B cell (primary cell): Measurements from ENCODE around the gene TDG. TPM values are rescaled to one million over a fixed set of nuclear protein-coding genes. Genes with fewer than 3 reads are reported as not detected.

Source experiments
- ATAC-seq: fragments of 200-7000 bp; cut with Tn5 transposase; one replicate; pipeline ENCODE4 v1.10.0; 2021; ENCODE audit warnings: low read depth, mild to moderate bottlenecking, moderate number of reproducible peaks, moderate library complexity
- CTCF ChIA-PET: fragments of 350-600 bp; sonication (Branson Sonifier 250); formaldehyde crosslinking; loops from one replicate; lab custom pipeline; 2021; ENCODE audit warnings: antibody characterized with exemption, inconsistent platforms; lab: Charles Lee
- POLR2A ChIA-PET: fragments of 350-600 bp; sonication (Branson Sonifier 250); formaldehyde crosslinking; loops from one replicate; lab custom pipeline; 2021; ENCODE audit warnings: antibody characterized with exemption; lab: Charles Lee
- DNase-seq: peaks from one replicate; pipeline ENCODE4 v3.0.0; 2013
- H2AFZ ChIP-seq: 2 replicates; pipeline ENCODE4 v1.6.1; 2012; ENCODE audit warnings: mild to moderate bottlenecking, low read depth, low read length; ENCODE audit not compliant: insufficient read depth, poor library complexity, severe bottlenecking
- H3K27ac ChIP-seq, 2 donors: 1 replicate in 1 of 2; 2 replicates in 1 of 2; pipeline ENCODE4 v1.5.1; 2012 to 2013; ENCODE audit warnings: low read length in 2 of 2, mild to moderate bottlenecking in 2 of 2, moderate library complexity in 1 of 2
- H3K27me3 ChIP-seq, 4 experiments: fragments of 200-600 bp in 1 of 4; sonication (generic) in 1 of 4; replicated peaks in 1 of 4; 1 replicate in 2 of 4; 2 replicates in 2 of 4; pipeline versions ENCODE4 v1.6.1 to v1.7.0; 2013 to 2016; ENCODE audit warnings: low read length in 3 of 4, mild to moderate bottlenecking in 2 of 4, mixed read lengths in 1 of 4, moderate library complexity in 1 of 4; ENCODE audit not compliant: insufficient read depth in 4 of 4, control insufficient read depth in 3 of 4; ENCODE audit errors: control extremely low read depth in 1 of 4
- H3K36me3 ChIP-seq, 2 experiments: replicated peaks in 1 of 2; 1 replicate in 1 of 2; 2 replicates in 1 of 2; pipeline versions ENCODE4 v1.6.1 to v1.7.1; 2013; ENCODE audit warnings: low read length in 1 of 2; ENCODE audit not compliant: insufficient read depth in 2 of 2, control insufficient read depth in 1 of 2; ENCODE audit errors: control extremely low read depth in 1 of 2, extremely low read depth in 1 of 2
- H3K4me1 ChIP-seq, 2 donors: fragments of 200-600 bp in 1 of 2; sonication (generic) in 1 of 2; 1 replicate in 1 of 2; 2 replicates in 1 of 2; pipeline versions ENCODE4 v1.5.1 to v1.6.1; 2013 to 2017; ENCODE audit warnings: low read length in 2 of 2; ENCODE audit not compliant: control insufficient read depth in 2 of 2, insufficient read depth in 2 of 2
- H3K4me2 ChIP-seq: replicated peaks from 2 replicates; pipeline ENCODE3; 2012; ENCODE audit warnings: mild to moderate bottlenecking, low read depth, low read length; ENCODE audit not compliant: poor library complexity, severe bottlenecking
- H3K4me3 ChIP-seq, 5 experiments: fragments of 200-600 bp in 1 of 5; sonication (generic) in 1 of 5; 1 replicate in 3 of 5; 2 replicates in 2 of 5; pipeline versions ENCODE4 v1.5.1 to v1.7.0; 2011 to 2016; ENCODE audit warnings: low read length in 4 of 5, mild to moderate bottlenecking in 4 of 5, low read depth in 2 of 5, control low read depth in 1 of 5, moderate library complexity in 1 of 5; ENCODE audit not compliant: insufficient read depth in 1 of 5; ENCODE audit errors: control extremely low read depth in 1 of 5, extremely low read depth in 1 of 5
- H3K79me2 ChIP-seq: fragments of 200-600 bp; sonication (generic); one replicate; pipeline ENCODE4 v1.6.0; 2016; ENCODE audit warnings: low read length; ENCODE audit not compliant: control insufficient read depth, insufficient read depth
- H3K9ac ChIP-seq: fragments of 200-600 bp; sonication (generic); 2 replicates; pipeline ENCODE4 v1.6.1; 2017; ENCODE audit warnings: mild to moderate bottlenecking, low read length, moderate library complexity
- H3K9me3 ChIP-seq, 3 donors: one replicate each; pipeline versions ENCODE4 v1.6.1 to v1.7.1; 2013; ENCODE audit warnings: low read length in 2 of 3; ENCODE audit not compliant: control insufficient read depth in 2 of 3, insufficient read depth in 1 of 3; ENCODE audit errors: control extremely low read depth in 1 of 3
- H4K20me1 ChIP-seq: 2 replicates; pipeline ENCODE4 v1.6.0; 2012; ENCODE audit warnings: mild to moderate bottlenecking, low read length; ENCODE audit not compliant: insufficient read depth, control insufficient read depth, poor library complexity, severe bottlenecking
- H3K27ac Mint-ChIP-seq: one replicate; pipeline ENCODE4 v1.8.0; 2021; ENCODE audit warnings: mixed read lengths
- H3K27me3 Mint-ChIP-seq: one replicate; pipeline ENCODE4 v1.8.0; 2021; ENCODE audit warnings: mixed read lengths
- H3K4me1 Mint-ChIP-seq: one replicate; pipeline ENCODE4 v1.8.0; 2021; ENCODE audit warnings: mixed read lengths
- H3K4me3 Mint-ChIP-seq: one replicate; pipeline ENCODE4 v1.8.0; 2021; ENCODE audit warnings: mixed read lengths
- H3K9me3 Mint-ChIP-seq: one replicate; pipeline ENCODE4 v1.8.0; 2022; ENCODE audit warnings: mixed read lengths; ENCODE audit not compliant: insufficient read depth
- EZH2 ChIP-seq: IDR thresholded peaks from 2 replicates; pipeline ENCODE4 v1.6.1; 2012; ENCODE audit warnings: borderline replicate concordance, low read depth, mild to moderate bottlenecking, moderate library complexity, low read length; ENCODE audit not compliant: insufficient read depth, poor library complexity, severe bottlenecking
- WGBS: methylation state at CpG from one replicate; pipeline ENCODE4 v1.1.5; 2013; ENCODE audit warnings: missing lambda C conversion rate; ENCODE audit not compliant: insufficient coverage; 5-methylcytosine and 5-hydroxymethylcytosine counted together
- intact Hi-C: fragments of 100-400 bp; cut with micrococcal nuclease; formaldehyde crosslinking; loops from one replicate; pipeline ENCODE4 v1.10.0; 2022
- polyA minus RNA-seq: library from RNA; depleted of rRNA, polyadenylated mRNA; stranded (reverse); fragments of >200 nt; gene quantifications from 2 replicates; pipeline ENCODE4 v1.2.3, GENCODE V29; 2012
- polyA plus RNA-seq: library from polyadenylated mRNA; depleted of rRNA; stranded (reverse); fragments of >200 nt; gene quantifications from 2 replicates; pipeline ENCODE4 v1.2.3, GENCODE V29; 2012
- total RNA-seq, 2 donors: library from RNA; stranded (reverse); fragments of 120-200 nt in 1 of 2; gene quantifications; 1 replicate in 1 of 2; 2 replicates in 1 of 2; pipeline versions ENCODE4 v1.2.3 to v1.2.4, GENCODE V29; 2013 to 2022
- TF ChIP-seq, protein P1 (sequence below): fragments of 200-600 bp; IDR thresholded peaks from one replicate; pipeline ENCODE4 v1.8.0; 2022; ENCODE audit warnings: antibody characterized with exemption, mild to moderate bottlenecking

TDG gene
- total RNA-seq (35.5 and 40.5 TPM in 2 replicates), polyA plus RNA-seq (8.6 and 14.9 TPM in 2 replicates), polyA minus RNA-seq (7.5 and 11.2 TPM in 2 replicates)
- total RNA-seq (2013): 36.2 TPM

DNA sequence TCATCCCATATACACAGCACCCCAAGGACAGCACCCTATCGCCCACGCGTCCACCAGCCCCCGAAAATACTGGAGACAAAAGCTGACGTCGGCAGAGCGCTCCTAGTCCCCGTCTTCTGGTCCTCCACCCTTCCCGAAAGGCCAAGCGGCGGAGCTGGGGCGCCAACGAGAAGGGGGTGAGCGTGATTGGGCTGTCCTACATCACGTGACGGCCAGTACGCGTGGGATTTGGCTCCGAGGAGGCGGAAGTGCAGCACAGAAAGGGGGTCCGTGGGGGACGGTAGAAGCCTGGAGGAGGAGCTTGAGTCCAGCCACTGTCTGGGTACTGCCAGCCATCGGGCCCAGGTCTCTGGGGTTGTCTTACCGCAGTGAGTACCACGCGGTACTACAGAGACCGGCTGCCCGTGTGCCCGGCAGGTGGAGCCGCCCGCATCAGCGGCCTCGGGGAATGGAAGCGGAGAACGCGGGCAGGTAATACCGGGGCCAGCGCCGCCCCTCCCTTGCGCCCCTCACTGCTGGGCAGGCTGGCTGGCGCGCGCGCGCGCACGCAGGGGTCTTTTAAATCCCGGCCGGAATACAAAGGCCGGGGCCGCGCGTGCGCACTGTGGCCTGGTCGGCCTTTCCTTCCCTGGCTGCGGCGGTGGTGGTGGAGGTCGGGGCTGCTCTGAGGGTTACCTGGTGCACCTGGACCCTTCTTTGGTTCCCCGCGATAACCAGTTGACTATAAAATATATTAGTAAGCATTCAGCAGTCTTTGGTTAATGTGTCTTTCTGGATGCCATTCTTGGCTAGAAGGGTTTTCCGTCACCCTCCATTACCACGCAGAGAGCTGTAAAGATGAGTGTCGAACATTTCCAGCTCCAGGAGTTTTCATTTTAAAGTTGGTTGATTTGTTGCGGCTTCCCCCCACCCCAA, at the start of gene TDG:
TSS of gene TDG (plus strand) at position 283 of the 915 bp plus-strand sequence. CDS start at position 449, 166 bp downstream.
- TF ChIP-seq, protein P1, sequence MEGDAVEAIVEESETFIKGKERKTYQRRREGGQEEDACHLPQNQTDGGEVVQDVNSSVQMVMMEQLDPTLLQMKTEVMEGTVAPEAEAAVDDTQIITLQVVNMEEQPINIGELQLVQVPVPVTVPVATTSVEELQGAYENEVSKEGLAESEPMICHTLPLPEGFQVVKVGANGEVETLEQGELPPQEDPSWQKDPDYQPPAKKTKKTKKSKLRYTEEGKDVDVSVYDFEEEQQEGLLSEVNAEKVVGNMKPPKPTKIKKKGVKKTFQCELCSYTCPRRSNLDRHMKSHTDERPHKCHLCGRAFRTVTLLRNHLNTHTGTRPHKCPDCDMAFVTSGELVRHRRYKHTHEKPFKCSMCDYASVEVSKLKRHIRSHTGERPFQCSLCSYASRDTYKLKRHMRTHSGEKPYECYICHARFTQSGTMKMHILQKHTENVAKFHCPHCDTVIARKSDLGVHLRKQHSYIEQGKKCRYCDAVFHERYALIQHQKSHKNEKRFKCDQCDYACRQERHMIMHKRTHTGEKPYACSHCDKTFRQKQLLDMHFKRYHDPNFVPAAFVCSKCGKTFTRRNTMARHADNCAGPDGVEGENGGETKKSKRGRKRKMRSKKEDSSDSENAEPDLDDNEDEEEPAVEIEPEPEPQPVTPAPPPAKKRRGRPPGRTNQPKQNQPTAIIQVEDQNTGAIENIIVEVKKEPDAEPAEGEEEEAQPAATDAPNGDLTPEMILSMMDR: peak; percentile 26
- no peak for TF ChIP-seq EZH2
- peaks cover 26% of the 10 kb centered on the region for H4K20me1 ChIP-seq

More for the DNA sequence above, at the start of gene TDG:
- peak within 1 kb of the TSS; percentile 97 for H3K27ac Mint-ChIP-seq
- ChIA-PET POLR2A (interaction anchor here (0.5 to 2.9 kb wide), 8 partner anchors 9 to 1144 kb away, joined by 3 to 49 read pairs (median 3); partner anchors contain the start of genes HSP90B1 and NFYB), CTCF (interaction anchor here (0.6 to 2.9 kb wide), 8 partner anchors 9 to 194 kb away, joined by 3 to 39 read pairs (median 3); partner anchors contain the start of gene HSP90B1)
- Histone ChIP-seq H3K27me3 (no peaks in the 10 kb centered on the region), H3K36me3 (peaks cover 3 to 12% of the 10 kb centered on the region in 2 experiments), H2AFZ (peak within 1 kb of the TSS; percentile 92), H3K79me2 (peaks cover 61% of the 10 kb centered on the region), H3K27ac (peak within 1 kb of the TSS; percentile 81 to 95), H3K4me3 (peak within 1 kb of the TSS; percentile 70 to 96 (median 85)), H3K4me2 (peak within 1 kb of the TSS; percentile 92), H3K4me1 (peaks cover 26% of the 10 kb centered on the region in 2 donors), H3K9me3 (no peaks in the 10 kb centered on the region), H3K9ac (peak within 1 kb of the TSS; percentile 99)
- peak within 1 kb of the TSS; percentile 98 for H3K4me3 Mint-ChIP-seq
- peaks cover 41% of the 10 kb centered on the region for H3K4me1 Mint-ChIP-seq
- DNase-seq: peak; percentile 98
- no peaks in the 10 kb centered on the region for H3K27me3 Mint-ChIP-seq
- WGBS: under 1% methylated on average over 54 of the region's 64 CpGs
- peak; percentile 94 for ATAC-seq
- intact Hi-C loops: loop anchor here (1.0 to 5.0 kb wide), 8 partner anchors 9 to 1271 kb away; partner anchors contain the start of genes APPL2, HCFC2, NFYB and NT5DC3
- no peaks in the 10 kb centered on the region for H3K9me3 Mint-ChIP-seq
